K562 (cell line): ENCODE measurements around the gene RNU6-1. TPM values are rescaled to one million over a fixed set of nuclear protein-coding genes. Genes with fewer than 3 reads are reported as not detected.

Source experiments
- ATAC-seq: fragments of 200-7000 bp; cut with Tn5 transposase; 3 replicates; pipeline ENCODE4 v1.9.1; 2020; ENCODE audit warnings: moderate library complexity
- BruUV-seq: library from RNA; stranded (reverse); fragments of 400-500 nt; replicated peaks from 2 replicates; lab custom pipeline; 2021; lab: Mats Ljungman, UMichigan
- CTCF ChIA-PET: fragments of 300-600 bp; formaldehyde crosslinking; extraction: SDS; loops from one replicate; lab custom pipeline; 2021; ENCODE audit warnings: low intra/inter-chr PET ratio; lab: Yijun Ruan, JAX
- POLR2A ChIA-PET: fragments of 300-600, 350-650 bp; sonication (Branson Sonifier 250); formaldehyde crosslinking; extraction: SDS; loops from one replicate; lab custom pipeline; 2021; ENCODE audit warnings: antibody characterized with exemption, inconsistent platforms; lab: Yijun Ruan, JAX
- DNase-seq, 4 experiments: peaks; one replicate each; pipeline versions ENCODE4 v3.0.0 to v3.0.0-alpha.2; 2011 to 2018; ENCODE audit warnings: low spot score in 3 of 4, mixed read lengths in 3 of 4; ENCODE audit errors: extremely low read depth in 1 of 4
- FAIRE-seq: peaks from 2 replicates; lab custom pipeline; 2011; peaks lifted over from hg19 to GRCh38; lab: Jason Lieb, UNC
- H2AFZ ChIP-seq: 2 replicates; pipeline ENCODE4 v1.6.0; 2011; ENCODE audit warnings: low read depth, low read length, control low read depth, inconsistent platforms
- H3K27ac ChIP-seq: fragments of 200-600 bp; 3 replicates; pipeline ENCODE4 v1.8.0; 2011; ENCODE audit warnings: low read depth, mild to moderate bottlenecking, control low read depth, inconsistent platforms, low read length, moderate library complexity, mixed read lengths; ENCODE audit errors: extremely low read depth
- H3K27me3 ChIP-seq, 2 experiments: fragments of 300-600 bp in 1 of 2; 2 replicates in 1 of 2; 3 replicates in 1 of 2; pipeline versions ENCODE4 v1.6.0 to v1.8.0; 2011; ENCODE audit warnings: inconsistent platforms in 2 of 2, low read length in 2 of 2, mild to moderate bottlenecking in 1 of 2, mixed read lengths in 1 of 2, moderate library complexity in 1 of 2; ENCODE audit not compliant: control insufficient read depth in 2 of 2, insufficient read depth in 2 of 2
- H3K36me3 ChIP-seq: fragments of 300-600 bp; 3 replicates; pipeline ENCODE4 v1.8.0; 2011; ENCODE audit warnings: mild to moderate bottlenecking, low read length, inconsistent platforms; ENCODE audit not compliant: control insufficient read depth, insufficient read depth
- H3K4me1 ChIP-seq, 2 experiments: fragments of 200-600 bp in 1 of 2; replicated peaks in 1 of 2; 2 replicates in 1 of 2; 3 replicates in 1 of 2; pipeline versions ENCODE4 v1.5.1 to v1.8.0; 2011; ENCODE audit warnings: inconsistent platforms in 2 of 2, low read length in 2 of 2, mild to moderate bottlenecking in 1 of 2, mixed read lengths in 1 of 2, moderate library complexity in 1 of 2; ENCODE audit not compliant: control insufficient read depth in 2 of 2, insufficient read depth in 2 of 2
- H3K4me2 ChIP-seq: 2 replicates; pipeline ENCODE4 v1.6.1; 2011; ENCODE audit warnings: low read length, control low read depth, inconsistent platforms, mixed read lengths; ENCODE audit not compliant: insufficient read depth
- H3K4me3 ChIP-seq: fragments of 200-600 bp; sonication (generic), shearing (Covaris generic); 2 replicates; pipeline ENCODE4 v1.5.1; 2016; ENCODE audit warnings: control low read depth, inconsistent platforms
- H3K79me2 ChIP-seq: fragments of 200-600 bp; 3 replicates; pipeline ENCODE4 v1.8.0; 2011; ENCODE audit warnings: low read length, inconsistent platforms; ENCODE audit not compliant: control insufficient read depth, insufficient read depth
- H3K9ac ChIP-seq, 2 experiments: 2 replicates each; pipeline versions ENCODE4 v1.6.0 to v1.6.1; 2011; ENCODE audit warnings: low read depth in 2 of 2, low read length in 2 of 2, control low read depth in 1 of 2, inconsistent platforms in 1 of 2, mild to moderate bottlenecking in 1 of 2, mixed read lengths in 1 of 2; ENCODE audit not compliant: insufficient read depth in 1 of 2
- H3K9me1 ChIP-seq: one replicate; pipeline ENCODE4 v1.6.0; 2011; ENCODE audit warnings: inconsistent platforms, mild to moderate bottlenecking, low read length, moderate library complexity; ENCODE audit not compliant: control insufficient read depth, insufficient read depth
- H3K9me3 ChIP-seq: replicated peaks from 2 replicates; pipeline ENCODE4 v1.5.1; 2011; ENCODE audit warnings: low read depth, low read length, inconsistent platforms; ENCODE audit not compliant: control insufficient read depth, insufficient read depth
- H4K20me1 ChIP-seq: replicated peaks from 2 replicates; pipeline ENCODE4 v1.6.1; 2011; ENCODE audit warnings: low read length, inconsistent platforms, mixed read lengths; ENCODE audit not compliant: control insufficient read depth, insufficient read depth
- HMGXB4 ChIP-seq: sonication (generic); formaldehyde crosslinking; IDR thresholded peaks from 2 replicates; pipeline ENCODE4 v1.8.1; 2023; ENCODE audit warnings: mild to moderate bottlenecking, missing genetic modification reagents
- SIRT6 ChIP-seq: IDR thresholded peaks from one replicate; pipeline ENCODE4 v1.6.1; 2012; ENCODE audit warnings: low read depth, mild to moderate bottlenecking, control low read depth, inconsistent platforms, low read length, moderate library complexity
- SRSF1 ChIP-seq: fragments of 200-400 bp; formaldehyde crosslinking; IDR thresholded peaks from 2 replicates; pipeline ENCODE4 v1.6.1; 2017; ENCODE audit warnings: mild to moderate bottlenecking, low read depth, low read length, moderate library complexity
- WGBS: fragments of 100-300 bp; shearing (Covaris generic); methylation state at CpG from one replicate; pipeline ENCODE4 v1.1.6; 2016; ENCODE audit warnings: low coverage, mixed read lengths; ENCODE audit not compliant: insufficient coverage; ENCODE audit errors: missing lambda C conversion rate; 5-methylcytosine and 5-hydroxymethylcytosine counted together
- in situ Hi-C: fragments of 300-500 bp; cut with MboI; formaldehyde crosslinking; loops from 4 replicates; pipeline ENCODE4 v1.15.0; 2018; ENCODE audit warnings: inconsistent platforms, mixed read lengths
- intact Hi-C: fragments of 100-400 bp; cut with micrococcal nuclease; formaldehyde crosslinking; loops from 2 replicates; pipeline ENCODE4 v1.14.2; 2022
- polyA plus RNA-seq, 8 experiments: library from polyadenylated mRNA; depleted of rRNA in 4 of 8; stranded (reverse) in 5 of 8; unstranded in 3 of 8; fragments of >200 nt; fragmentation: Nextera tagmentation in 2 of 8; fragmentation: Illumina TruSeq in 1 of 8; extraction: Ambion mirVana in 2 of 8; extraction: Trizol in 1 of 8; gene quantifications; 2 replicates each; pipeline versions ENCODE4 v1.2.1 to v1.2.3, GENCODE V29; 2011 to 2014; ENCODE audit warnings: inconsistent platforms in 1 of 8, missing spikeins in 1 of 8
- total RNA-seq, 7 experiments: library from RNA; depleted of rRNA in 6 of 7; stranded (reverse); fragments of >200 nt in 6 of 7; fragmentation: Illumina TruSeq in 2 of 7; extraction: Trizol in 2 of 7; gene quantifications; 2 replicates each; pipeline versions ENCODE4 v1.2.1 to v1.2.3, GENCODE V29; 2011 to 2021; ENCODE audit warnings: low replicate concordance in 1 of 7
- TF ChIP-seq, protein P1 (sequence below): fragments of 200-600 bp; sonication (generic); IDR thresholded peaks from one replicate; pipeline ENCODE4 v1.6.1; 2012; ENCODE audit warnings: mild to moderate bottlenecking, low read depth, low read length, inconsistent platforms

Gene RNU6-1
- total and polyA plus RNA-seq, 9 of the 15 experiments (the other 6 are each of a cell fraction or from before 2014, with no cell fraction given): not detected

DNA sequence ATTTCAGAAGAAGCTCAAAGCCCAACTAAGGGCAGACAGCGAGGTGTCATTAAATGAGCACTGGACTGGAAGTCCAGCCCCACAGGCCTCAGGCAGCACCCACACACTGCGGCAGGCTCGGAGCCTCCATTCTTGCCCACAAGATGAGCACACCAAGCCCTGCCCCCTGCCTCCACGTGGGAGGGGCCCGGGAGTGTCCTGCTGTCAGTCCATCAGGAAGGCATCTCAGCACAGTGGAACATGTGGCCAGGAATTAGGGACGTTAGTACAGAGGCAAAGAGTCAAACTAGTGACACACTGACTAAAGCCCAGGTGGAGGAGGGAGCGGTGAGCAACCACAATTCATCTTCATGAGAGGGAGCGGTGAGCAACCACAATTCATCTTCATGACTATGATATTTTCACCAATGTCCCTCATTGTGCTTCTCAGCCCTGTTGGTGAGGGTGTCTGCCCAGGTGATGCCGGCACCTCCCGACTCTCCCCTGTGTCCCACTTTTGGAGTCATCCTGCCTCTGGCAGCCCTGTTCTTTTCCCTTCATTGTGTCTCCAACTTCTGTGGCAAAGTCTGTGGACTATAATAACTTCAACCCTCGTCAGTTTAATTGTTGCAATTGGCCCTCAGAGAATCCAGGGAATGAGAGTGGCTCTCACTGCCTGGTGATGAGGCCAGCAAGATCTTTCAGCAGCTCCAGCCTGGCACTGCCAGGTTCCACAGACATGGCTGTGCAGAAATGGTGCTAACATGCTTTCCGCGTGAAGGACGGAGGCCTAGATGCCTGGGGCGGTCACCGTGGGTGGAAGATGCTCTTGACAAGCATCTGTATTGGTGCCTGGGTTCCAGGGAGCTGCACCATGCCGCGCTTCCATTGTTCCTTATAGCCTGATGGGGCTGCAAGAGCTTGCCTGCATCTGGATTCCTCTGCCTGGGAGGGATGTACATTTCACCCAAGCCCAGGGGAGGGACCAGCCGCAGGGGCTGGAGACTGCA lies 37.6 kb downstream of the RNU6-1 start:
- Histone ChIP-seq H3K4me3 (no peak overlapping the region), H3K27me3 (no peaks in the 10 kb centered on the region), H3K36me3 (no peaks in the 10 kb centered on the region), H4K20me1 (peaks cover 11% of the 10 kb centered on the region; the same call in 1 of the 2 replicates), H3K4me2 (no peak overlapping the region), H3K79me2 (no peaks in the 10 kb centered on the region), H3K4me1 (peaks cover 17 to 35% of the 10 kb centered on the region in 2 experiments), H3K9me3 (no peaks in the 10 kb centered on the region), H3K9me1 (peaks cover 11% of the 10 kb centered on the region), H3K9ac (peak overlapping the region in 1 of 2 experiments; percentile 49; a peak in 2 of 4 replicates), H3K27ac (no peak overlapping the region), H2AFZ (no peak overlapping the region)
- ATAC-seq (0 out of 3 replicates have a peak, but pooled peaks have one; percentile 18), FAIRE-seq (no peak), DNase-seq (peak in 2 of 4 experiments; percentile 23 to 26)
- intact Hi-C loops (no loop called here), in situ Hi-C loops (no loop called here)
- no TSS peak for BruUV-seq
- 59% methylated on average over 16 of the region's 19 CpGs for WGBS
- ChIA-PET POLR2A (interaction anchor here (1.0 kb wide), 1 partner anchor 22 kb away, joined by 3 read pairs; no protein-coding TSS in a partner anchor), CTCF (no interaction called here)
- TF ChIP-seq SRSF1 (no peak), HMGXB4 (CRISPR knock-in tag) (no peak), SIRT6 (no peak)
- TF ChIP-seq, protein P1, sequence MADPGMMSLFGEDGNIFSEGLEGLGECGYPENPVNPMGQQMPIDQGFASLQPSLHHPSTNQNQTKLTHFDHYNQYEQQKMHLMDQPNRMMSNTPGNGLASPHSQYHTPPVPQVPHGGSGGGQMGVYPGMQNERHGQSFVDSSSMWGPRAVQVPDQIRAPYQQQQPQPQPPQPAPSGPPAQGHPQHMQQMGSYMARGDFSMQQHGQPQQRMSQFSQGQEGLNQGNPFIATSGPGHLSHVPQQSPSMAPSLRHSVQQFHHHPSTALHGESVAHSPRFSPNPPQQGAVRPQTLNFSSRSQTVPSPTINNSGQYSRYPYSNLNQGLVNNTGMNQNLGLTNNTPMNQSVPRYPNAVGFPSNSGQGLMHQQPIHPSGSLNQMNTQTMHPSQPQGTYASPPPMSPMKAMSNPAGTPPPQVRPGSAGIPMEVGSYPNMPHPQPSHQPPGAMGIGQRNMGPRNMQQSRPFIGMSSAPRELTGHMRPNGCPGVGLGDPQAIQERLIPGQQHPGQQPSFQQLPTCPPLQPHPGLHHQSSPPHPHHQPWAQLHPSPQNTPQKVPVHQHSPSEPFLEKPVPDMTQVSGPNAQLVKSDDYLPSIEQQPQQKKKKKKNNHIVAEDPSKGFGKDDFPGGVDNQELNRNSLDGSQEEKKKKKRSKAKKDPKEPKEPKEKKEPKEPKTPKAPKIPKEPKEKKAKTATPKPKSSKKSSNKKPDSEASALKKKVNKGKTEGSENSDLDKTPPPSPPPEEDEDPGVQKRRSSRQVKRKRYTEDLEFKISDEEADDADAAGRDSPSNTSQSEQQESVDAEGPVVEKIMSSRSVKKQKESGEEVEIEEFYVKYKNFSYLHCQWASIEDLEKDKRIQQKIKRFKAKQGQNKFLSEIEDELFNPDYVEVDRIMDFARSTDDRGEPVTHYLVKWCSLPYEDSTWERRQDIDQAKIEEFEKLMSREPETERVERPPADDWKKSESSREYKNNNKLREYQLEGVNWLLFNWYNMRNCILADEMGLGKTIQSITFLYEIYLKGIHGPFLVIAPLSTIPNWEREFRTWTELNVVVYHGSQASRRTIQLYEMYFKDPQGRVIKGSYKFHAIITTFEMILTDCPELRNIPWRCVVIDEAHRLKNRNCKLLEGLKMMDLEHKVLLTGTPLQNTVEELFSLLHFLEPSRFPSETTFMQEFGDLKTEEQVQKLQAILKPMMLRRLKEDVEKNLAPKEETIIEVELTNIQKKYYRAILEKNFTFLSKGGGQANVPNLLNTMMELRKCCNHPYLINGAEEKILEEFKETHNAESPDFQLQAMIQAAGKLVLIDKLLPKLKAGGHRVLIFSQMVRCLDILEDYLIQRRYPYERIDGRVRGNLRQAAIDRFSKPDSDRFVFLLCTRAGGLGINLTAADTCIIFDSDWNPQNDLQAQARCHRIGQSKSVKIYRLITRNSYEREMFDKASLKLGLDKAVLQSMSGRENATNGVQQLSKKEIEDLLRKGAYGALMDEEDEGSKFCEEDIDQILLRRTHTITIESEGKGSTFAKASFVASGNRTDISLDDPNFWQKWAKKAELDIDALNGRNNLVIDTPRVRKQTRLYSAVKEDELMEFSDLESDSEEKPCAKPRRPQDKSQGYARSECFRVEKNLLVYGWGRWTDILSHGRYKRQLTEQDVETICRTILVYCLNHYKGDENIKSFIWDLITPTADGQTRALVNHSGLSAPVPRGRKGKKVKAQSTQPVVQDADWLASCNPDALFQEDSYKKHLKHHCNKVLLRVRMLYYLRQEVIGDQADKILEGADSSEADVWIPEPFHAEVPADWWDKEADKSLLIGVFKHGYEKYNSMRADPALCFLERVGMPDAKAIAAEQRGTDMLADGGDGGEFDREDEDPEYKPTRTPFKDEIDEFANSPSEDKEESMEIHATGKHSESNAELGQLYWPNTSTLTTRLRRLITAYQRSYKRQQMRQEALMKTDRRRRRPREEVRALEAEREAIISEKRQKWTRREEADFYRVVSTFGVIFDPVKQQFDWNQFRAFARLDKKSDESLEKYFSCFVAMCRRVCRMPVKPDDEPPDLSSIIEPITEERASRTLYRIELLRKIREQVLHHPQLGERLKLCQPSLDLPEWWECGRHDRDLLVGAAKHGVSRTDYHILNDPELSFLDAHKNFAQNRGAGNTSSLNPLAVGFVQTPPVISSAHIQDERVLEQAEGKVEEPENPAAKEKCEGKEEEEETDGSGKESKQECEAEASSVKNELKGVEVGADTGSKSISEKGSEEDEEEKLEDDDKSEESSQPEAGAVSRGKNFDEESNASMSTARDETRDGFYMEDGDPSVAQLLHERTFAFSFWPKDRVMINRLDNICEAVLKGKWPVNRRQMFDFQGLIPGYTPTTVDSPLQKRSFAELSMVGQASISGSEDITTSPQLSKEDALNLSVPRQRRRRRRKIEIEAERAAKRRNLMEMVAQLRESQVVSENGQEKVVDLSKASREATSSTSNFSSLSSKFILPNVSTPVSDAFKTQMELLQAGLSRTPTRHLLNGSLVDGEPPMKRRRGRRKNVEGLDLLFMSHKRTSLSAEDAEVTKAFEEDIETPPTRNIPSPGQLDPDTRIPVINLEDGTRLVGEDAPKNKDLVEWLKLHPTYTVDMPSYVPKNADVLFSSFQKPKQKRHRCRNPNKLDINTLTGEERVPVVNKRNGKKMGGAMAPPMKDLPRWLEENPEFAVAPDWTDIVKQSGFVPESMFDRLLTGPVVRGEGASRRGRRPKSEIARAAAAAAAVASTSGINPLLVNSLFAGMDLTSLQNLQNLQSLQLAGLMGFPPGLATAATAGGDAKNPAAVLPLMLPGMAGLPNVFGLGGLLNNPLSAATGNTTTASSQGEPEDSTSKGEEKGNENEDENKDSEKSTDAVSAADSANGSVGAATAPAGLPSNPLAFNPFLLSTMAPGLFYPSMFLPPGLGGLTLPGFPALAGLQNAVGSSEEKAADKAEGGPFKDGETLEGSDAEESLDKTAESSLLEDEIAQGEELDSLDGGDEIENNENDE: no peak
